GM19099 (cell line): ENCODE results near the gene MDFI.

Experiments used
- POLR2A ChIP-seq: IDR thresholded peaks from 3 replicates; pipeline ENCODE4 v1.6.1; 2011; ENCODE audit warnings: low read depth; ENCODE audit not compliant: insufficient read length; ENCODE audit errors: extremely low read depth

MDFI gene

GRCh38 chr6:41680182-41680965, 42.1 kb downstream of the MDFI start:
- no peak for TF ChIP-seq POLR2A

GRCh38 chr6:41682056-41682477, 43.8 kb downstream of the MDFI start:
- TF ChIP-seq POLR2A = no peak

- TF ChIP-seq POLR2A = no peak
Measured at GRCh38 chr6:41682497-41683272, 44.4 kb downstream of the MDFI start.

GRCh38 chr6:41683273-41683522, 44.9 kb downstream of the MDFI start:
- TF ChIP-seq POLR2A = no peak

GRCh38 chr6:41683523-41684310, 45.4 kb downstream of the MDFI start:
- TF ChIP-seq POLR2A = peak; percentile 39

GRCh38 chr6:41684311-41685180, 46.3 kb downstream of the MDFI start:
- no peak for TF ChIP-seq POLR2A

GRCh38 chr6:41685641-41686380, 47.5 kb downstream of the MDFI start:
- no peak for TF ChIP-seq POLR2A

- TF ChIP-seq POLR2A = no peak
Measured at GRCh38 chr6:41687501-41688175, 49.4 kb downstream of the MDFI start.

GRCh38 chr6:41688256-41688965, 50.1 kb downstream of the MDFI start:
- no peak for TF ChIP-seq POLR2A

- no peak for TF ChIP-seq POLR2A
Measured at GRCh38 chr6:41689171-41690008, 51.1 kb downstream of the MDFI start.

- TF ChIP-seq POLR2A = no peak
Measured at GRCh38 chr6:41690541-41691330, 52.5 kb downstream of the MDFI start.
